Measurements from ENCODE around the gene AHNAK2. TPM values are rescaled to one million over a fixed set of nuclear protein-coding genes. Genes with fewer than 3 reads are reported as not detected.

The AHNAK2 gene
- total and polyA plus RNA-seq, 5 experiments from 2014 or later, result not detected

- H3K9me3 Mint-ChIP-seq, result no peaks in the 10 kb centered on the region
- ATAC-seq (peak; percentile 29 to 36), DNase-seq (peak; percentile 42 to 69 (median 60))
- POLR2A ChIA-PET, result interaction anchor here (0.9 to 3.9 kb wide), 14 partner anchors 10 to 461 kb away, joined by 3 to 25 read pairs (median 4); partner anchors contain the start of genes BRF1, CLBA1 and SIVA1
- no peaks in the 10 kb centered on the region for H3K27me3 Mint-ChIP-seq
- H3K27ac Mint-ChIP-seq, result peak overlapping the region; percentile 77 to 95 (median 90)
- H3K36me3 Mint-ChIP-seq, result peaks cover 0 to 9% (median 3%) of the 10 kb centered on the region in 3 donors
- H3K4me3 Mint-ChIP-seq, result peak overlapping the region; percentile 80 to 91 (median 88)
- peaks cover 26 to 75% (median 61%) of the 10 kb centered on the region in 4 donors for H3K4me1 Mint-ChIP-seq
These were observed 42.0 kb upstream of the AHNAK2 start for GRCh38 chr14:105019861-105020814.

- Mint-ChIP-seq H3K9me3 (no peaks in the 10 kb centered on the region), H3K27me3 (no peaks in the 10 kb centered on the region), H3K4me1 (peaks cover 29 to 78% (median 74%) of the 10 kb centered on the region in 4 donors), H3K4me3 (peak overlapping the region in 4 of 10 donors; percentile 26 to 50 (median 44)), H3K36me3 (peaks cover 0 to 9% (median 3%) of the 10 kb centered on the region in 3 donors), H3K27ac (peak overlapping the region in 3 of 10 donors; percentile 7 to 25 (median 14))
- DNase-seq (no peak), ATAC-seq (no peak)
- POLR2A ChIA-PET, result interaction anchor here (1.5 to 3.9 kb wide), 2 partner anchors 26 to 42 kb away, joined by 4 to 25 read pairs; no protein-coding TSS in a partner anchor
These were observed 40.2 kb upstream of the AHNAK2 start for GRCh38 chr14:105018414-105018813.

- Mint-ChIP-seq H3K4me1 (peaks cover 25 to 71% (median 63%) of the 10 kb centered on the region in 4 donors), H3K27ac (peak overlapping the region in 8 of 10 donors; percentile 47 to 81 (median 69)), H3K9me3 (no peaks in the 10 kb centered on the region), H3K36me3 (peaks cover 0 to 20% (median 3%) of the 10 kb centered on the region in 3 donors), H3K27me3 (no peaks in the 10 kb centered on the region), H3K4me3 (peak overlapping the region in 1 of 10 donors; percentile 59)
- POLR2A ChIA-PET, result interaction anchor here (1.1 kb wide), 1 partner anchor 31 kb away, joined by 3 read pairs; the partner anchor contains the start of gene CLBA1
- ATAC-seq (no peak), DNase-seq (no peak)
These were observed 37.7 kb upstream of the AHNAK2 start for GRCh38 chr14:105015905-105016304.

GRCh38 chr14:105015242-105015641, 37.1 kb upstream of the AHNAK2 start:
- POLR2A ChIA-PET, result no interaction called here
- H3K9me3 Mint-ChIP-seq, result no peaks in the 10 kb centered on the region
- H3K36me3 Mint-ChIP-seq, result peaks cover 0 to 26% (median 3%) of the 10 kb centered on the region in 3 donors
- H3K4me3 Mint-ChIP-seq, result peak overlapping the region in 5 of 10 donors; percentile 7 to 67 (median 19)
- no peaks in the 10 kb centered on the region for H3K27me3 Mint-ChIP-seq
- ATAC-seq, result no peak
- peak overlapping the region in 9 of 10 donors; percentile 14 to 76 (median 63) for H3K27ac Mint-ChIP-seq
- no peak for DNase-seq
- peaks cover 25 to 70% (median 62%) of the 10 kb centered on the region in 4 donors for H3K4me1 Mint-ChIP-seq

- Mint-ChIP-seq H3K9me3 (no peaks in the 10 kb centered on the region), H3K4me3 (peak overlapping the region in 1 of 10 donors; percentile 4), H3K27me3 (no peaks in the 10 kb centered on the region), H3K4me1 (peaks cover 25 to 64% (median 56%) of the 10 kb centered on the region in 4 donors), H3K36me3 (peaks cover 0 to 32% (median 3%) of the 10 kb centered on the region in 3 donors), H3K27ac (peak overlapping the region in 6 of 10 donors; percentile 5 to 75 (median 42))
- no peak for ATAC-seq
- POLR2A ChIA-PET, result interaction anchor here (0.5 kb wide), 1 partner anchor 32 kb away, joined by 3 read pairs; no protein-coding TSS in a partner anchor
- no peak for DNase-seq
These were observed 36.5 kb upstream of the AHNAK2 start for GRCh38 chr14:105014631-105015030.

GRCh38 chr14:105014032-105014431, 35.9 kb upstream of the AHNAK2 start:
- Mint-ChIP-seq H3K27me3 (no peaks in the 10 kb centered on the region), H3K9me3 (no peaks in the 10 kb centered on the region)

GRCh38 chr14:105013150-105013785, 35.1 kb upstream of the AHNAK2 start:
- peaks cover 0 to 38% (median 7%) of the 10 kb centered on the region in 3 donors for H3K36me3 Mint-ChIP-seq
- no peak for ATAC-seq
- no peaks in the 10 kb centered on the region for H3K9me3 Mint-ChIP-seq
- peak overlapping the region in 8 of 10 donors; percentile 9 to 82 (median 69) for H3K27ac Mint-ChIP-seq
- no peaks in the 10 kb centered on the region for H3K27me3 Mint-ChIP-seq
- POLR2A ChIA-PET, result interaction anchor here (0.7 to 1.2 kb wide), 2 partner anchors 22 to 24 kb away, joined by 3 to 4 read pairs; no protein-coding TSS in a partner anchor
- H3K4me3 Mint-ChIP-seq, result no peak overlapping the region
- DNase-seq, result no peak
- peaks cover 21 to 51% (median 44%) of the 10 kb centered on the region in 4 donors for H3K4me1 Mint-ChIP-seq

More at GRCh38 chr14:105014032-105014431, 35.9 kb upstream of the AHNAK2 start:
- H3K27ac Mint-ChIP-seq, result peak overlapping the region in 9 of 10 donors; percentile 5 to 82 (median 67)
- peaks cover 0 to 38% (median 7%) of the 10 kb centered on the region in 3 donors for H3K36me3 Mint-ChIP-seq
- DNase-seq (no peak), ATAC-seq (no peak)
- H3K4me3 Mint-ChIP-seq, result peak overlapping the region in 1 of 10 donors; percentile 4
- POLR2A ChIA-PET, result no interaction called here
- H3K4me1 Mint-ChIP-seq, result peaks cover 23 to 58% (median 50%) of the 10 kb centered on the region in 4 donors

GRCh38 chr14:105012171-105012985, 34.2 kb upstream of the AHNAK2 start:
- peaks cover 0 to 39% (median 7%) of the 10 kb centered on the region in 3 donors for H3K36me3 Mint-ChIP-seq
- DNase-seq (no peak), ATAC-seq (no peak)
- H3K4me1 Mint-ChIP-seq, result peaks cover 18 to 45% (median 36%) of the 10 kb centered on the region in 4 donors
- H3K4me3 Mint-ChIP-seq, result no peak overlapping the region
- no peaks in the 10 kb centered on the region for H3K9me3 Mint-ChIP-seq
- POLR2A ChIA-PET, result interaction anchor here (0.7 to 1.2 kb wide), 2 partner anchors 23 kb away, joined by 3 to 4 read pairs; no protein-coding TSS in a partner anchor
- no peaks in the 10 kb centered on the region for H3K27me3 Mint-ChIP-seq
- peak overlapping the region in 4 of 10 donors; percentile 10 to 43 (median 23) for H3K27ac Mint-ChIP-seq

- H3K27ac Mint-ChIP-seq, result peak overlapping the region in 2 of 10 donors; percentile 43 to 90
- peaks cover 14 to 37% (median 31%) of the 10 kb centered on the region in 4 donors for H3K4me1 Mint-ChIP-seq
- H3K9me3 Mint-ChIP-seq, result no peaks in the 10 kb centered on the region
- H3K4me3 Mint-ChIP-seq, result no peak overlapping the region
- H3K36me3 Mint-ChIP-seq, result peaks cover 0 to 37% (median 4%) of the 10 kb centered on the region in 3 donors
- POLR2A ChIA-PET, result interaction anchor here (0.5 to 1.4 kb wide), 2 partner anchors 23 to 26 kb away, joined by 3 to 5 read pairs; partner anchors contain the start of gene CLBA1
- DNase-seq (no peak), ATAC-seq (no peak)
- no peaks in the 10 kb centered on the region for H3K27me3 Mint-ChIP-seq
These were observed 33.3 kb upstream of the AHNAK2 start for GRCh38 chr14:105011312-105011990.

GRCh38 chr14:105010891-105011291, 32.7 kb upstream of the AHNAK2 start:
- Mint-ChIP-seq H3K27ac (no peak overlapping the region), H3K4me1 (peaks cover 8 to 32% (median 25%) of the 10 kb centered on the region in 4 donors), H3K27me3 (no peaks in the 10 kb centered on the region), H3K36me3 (peaks cover 0 to 34% (median 4%) of the 10 kb centered on the region in 3 donors), H3K9me3 (no peaks in the 10 kb centered on the region), H3K4me3 (no peak overlapping the region)
- ATAC-seq (no peak), DNase-seq (no peak)
- POLR2A ChIA-PET, result interaction anchor here (0.5 to 1.4 kb wide), 2 partner anchors 22 to 26 kb away, joined by 3 to 5 read pairs; partner anchors contain the start of gene CLBA1

GRCh38 chr14:105010106-105010505, 31.9 kb upstream of the AHNAK2 start:
- Mint-ChIP-seq H3K9me3 (no peaks in the 10 kb centered on the region), H3K4me3 (no peak overlapping the region), H3K36me3 (peaks cover 0 to 33% (median 4%) of the 10 kb centered on the region in 3 donors), H3K4me1 (peaks cover 5 to 25% (median 18%) of the 10 kb centered on the region in 4 donors), H3K27me3 (no peaks in the 10 kb centered on the region), H3K27ac (peak overlapping the region in 2 of 10 donors; percentile 40 to 48)
- POLR2A ChIA-PET, result interaction anchor here (1.4 kb wide), 1 partner anchor 25 kb away, joined by 3 read pairs; the partner anchor contains the start of gene CLBA1
- DNase-seq, result no peak
- no peak for ATAC-seq

All from naive thymus-derived CD8-positive, alpha-beta T cell (primary cell).